Liver (tissue), 9 donors: ENCODE data around the gene SLC9A8. TPM values are rescaled to one million over a fixed set of nuclear protein-coding genes. Genes with fewer than 3 reads are reported as not detected.

Experiments
- DNase-seq: peaks from one replicate; pipeline ENCODE4 v3.0.0-alpha.2; 2017; ENCODE audit warnings: low spot score
- H3K27ac ChIP-seq, 2 donors: one replicate each; pipeline ENCODE4 v1.7.0; 2013; ENCODE audit warnings: inconsistent platforms in 2 of 2, low read length in 2 of 2, control low read depth in 1 of 2, low read depth in 1 of 2, mild to moderate bottlenecking in 1 of 2
- H3K27me3 ChIP-seq, 4 donors: one replicate each; pipeline versions ENCODE4 v1.6.1 to v1.7.0; 2013; ENCODE audit warnings: low read length in 3 of 4, inconsistent platforms in 1 of 4, mild to moderate bottlenecking in 1 of 4, moderate library complexity in 1 of 4; ENCODE audit not compliant: control insufficient read depth in 4 of 4, insufficient read depth in 4 of 4
- H3K36me3 ChIP-seq, 4 donors: one replicate each; pipeline versions ENCODE4 v1.6.1 to v1.7.0; 2013; ENCODE audit warnings: low read length in 3 of 4, mild to moderate bottlenecking in 3 of 4, low read depth in 1 of 4, moderate library complexity in 1 of 4; ENCODE audit not compliant: control insufficient read depth in 4 of 4, insufficient read depth in 3 of 4
- H3K4me1 ChIP-seq, 4 donors: one replicate each; pipeline versions ENCODE4 v1.6.1 to v1.7.0; 2013; ENCODE audit warnings: low read length in 3 of 4, mild to moderate bottlenecking in 3 of 4, moderate library complexity in 1 of 4; ENCODE audit not compliant: control insufficient read depth in 4 of 4, insufficient read depth in 4 of 4
- H3K4me3 ChIP-seq, 3 donors: one replicate each; pipeline versions ENCODE4 v1.6.1 to v1.7.0; 2013; ENCODE audit warnings: low read length in 3 of 3, control low read depth in 1 of 3, low read depth in 1 of 3, mild to moderate bottlenecking in 1 of 3
- H3K9ac ChIP-seq, 2 donors: one replicate each; pipeline ENCODE4 v1.7.0; 2013; ENCODE audit warnings: low read length in 2 of 2, mild to moderate bottlenecking in 2 of 2, moderate library complexity in 2 of 2, control low read depth in 1 of 2, low read depth in 1 of 2
- H3K9me3 ChIP-seq, 4 donors: one replicate each; pipeline versions ENCODE4 v1.6.1 to v1.7.0; 2013; ENCODE audit warnings: low read length in 3 of 4; ENCODE audit not compliant: control insufficient read depth in 4 of 4
- CTCF ChIP-seq: fragments of 150-350 bp; IDR thresholded peaks from 2 replicates; pipeline ENCODE4 v1.5.1; 2017; ENCODE audit warnings: improper control_type of control experiment, low read depth, low read length; ENCODE audit not compliant: missing input control
- EGR1 ChIP-seq, 2 donors: IDR thresholded peaks; 2 replicates each; pipeline ENCODE4 v1.6.1; 2016 to 2018; ENCODE audit warnings: antibody characterized with exemption in 2 of 2, low read depth in 2 of 2
- FOXA1 ChIP-seq: IDR thresholded peaks from 2 replicates; pipeline ENCODE4 v1.6.1; 2016; ENCODE audit warnings: antibody characterized with exemption
- FOXA2 ChIP-seq: IDR thresholded peaks from 2 replicates; pipeline ENCODE4 v1.6.1; 2016; ENCODE audit warnings: antibody characterized with exemption
- GABPA ChIP-seq, 2 donors: IDR thresholded peaks in 1 of 2; conservative IDR thresholded peaks in 1 of 2; 2 replicates each; pipeline ENCODE4 v1.6.1; 2016; ENCODE audit warnings: antibody characterized with exemption in 2 of 2, mild to moderate bottlenecking in 1 of 2, moderate library complexity in 1 of 2
- HNF4A ChIP-seq, 2 donors: conservative IDR thresholded peaks; 2 replicates each; pipeline ENCODE4 v1.6.1; 2016; ENCODE audit warnings: antibody characterized with exemption in 2 of 2, mild to moderate bottlenecking in 2 of 2
- HNF4G ChIP-seq: IDR thresholded peaks from 2 replicates; pipeline ENCODE4 v1.6.1; 2016; ENCODE audit warnings: antibody characterized with exemption
- JUND ChIP-seq, 2 donors: IDR thresholded peaks; 2 replicates each; pipeline ENCODE4 v1.6.1; 2016; ENCODE audit warnings: antibody characterized with exemption in 2 of 2
- MAX ChIP-seq: IDR thresholded peaks from 2 replicates; pipeline ENCODE4 v1.6.1; 2016; ENCODE audit warnings: antibody characterized with exemption
- NR2F2 ChIP-seq: IDR thresholded peaks from 2 replicates; pipeline ENCODE4 v1.6.1; 2016; ENCODE audit warnings: antibody characterized with exemption
- RAD21 ChIP-seq, 2 donors: IDR thresholded peaks; 2 replicates each; pipeline ENCODE4 v1.6.1; 2016; ENCODE audit warnings: antibody characterized with exemption in 2 of 2, mild to moderate bottlenecking in 2 of 2
- SP1 ChIP-seq: IDR thresholded peaks from 2 replicates; pipeline ENCODE4 v1.6.1; 2018; ENCODE audit warnings: antibody characterized with exemption, mild to moderate bottlenecking
- TAF1 ChIP-seq: conservative IDR thresholded peaks from 2 replicates; pipeline ENCODE4 v1.6.1; 2016; ENCODE audit warnings: antibody characterized with exemption, mild to moderate bottlenecking
- YY1 ChIP-seq: IDR thresholded peaks from 2 replicates; pipeline ENCODE4 v1.6.1; 2016; ENCODE audit warnings: antibody characterized with exemption, mild to moderate bottlenecking
- whole genome bisulfite sequencing: extraction: QIAGEN DNeasy Blood & Tissue Kit; methylation state at CpG from one replicate; pipeline ENCODE4 v1.1.7; 2013; 5-methylcytosine and 5-hydroxymethylcytosine counted together
- polyA plus RNA-seq, 2 donors: library from polyadenylated mRNA; stranded (reverse) in 1 of 2; unstranded in 1 of 2; fragments of 200-250 nt in 1 of 2; fragments of >200 nt in 1 of 2; fragmentation: Nextera tagmentation in 1 of 2; extraction: Ambion mirVana in 1 of 2; gene quantifications; one replicate each; pipeline versions ENCODE4 v1.2.1 to v1.2.3, GENCODE V29; 2013 to 2015
- total RNA-seq, 2 donors: library from RNA; depleted of rRNA; stranded (reverse); fragments of >200 nt; gene quantifications; one replicate each; pipeline ENCODE4 v1.2.3, GENCODE V29; 2014
- TF ChIP-seq, protein P1 (sequence below): IDR thresholded peaks from 2 replicates; pipeline ENCODE4 v1.6.1; 2016; ENCODE audit warnings: antibody characterized with exemption
- TF ChIP-seq, protein P2 (sequence below): IDR thresholded peaks from 2 replicates; pipeline ENCODE4 v1.6.1; 2016; ENCODE audit warnings: antibody characterized with exemption, mild to moderate bottlenecking
- TF ChIP-seq, protein P3 (sequence below): IDR thresholded peaks from 2 replicates; pipeline ENCODE4 v1.6.1; 2016; ENCODE audit warnings: antibody characterized with exemption
- donor health status: healthy.
- donor health status: healthy.
- donor health status: healthy.
- donor health status: healthy.
- donor health status: healthy.

SLC9A8 gene
- total and polyA plus RNA-seq, 4 donors, result 4.0 to 9.5 (median 8.6) TPM

- no peak for DNase-seq
- no peak overlapping the region for H3K9ac ChIP-seq
- H3K4me3 ChIP-seq, result no peak overlapping the region
- H3K27me3 ChIP-seq, result no peaks in the 10 kb centered on the region
- H3K27ac ChIP-seq, result no peak overlapping the region
- H3K36me3 ChIP-seq, result peaks cover 6 to 39% (median 21%) of the 10 kb centered on the region in 4 donors
- no peak for TF ChIP-seq CTCF
- TF ChIP-seq RAD21 (IDR thresholded peaks at IDR 0.05), result no peak
- TF ChIP-seq NR2F2, result no peak
- TF ChIP-seq YY1, result no peak
- no peak for TF ChIP-seq GABPA (IDR thresholded peaks at IDR 0.05 in 1 of 2, conservative IDR thresholded peaks at IDR 0.05 in 1 of 2)
- no peak for TF ChIP-seq FOXA2
- H3K4me1 ChIP-seq, result no peaks in the 10 kb centered on the region
- WGBS, result 84% methylated on average over 8 of the region's 8 CpGs
- no peaks in the 10 kb centered on the region for H3K9me3 ChIP-seq
Observed at GRCh38 chr20:49850463-49851230, 38.0 kb downstream of the SLC9A8 start.

- DNase-seq, result no peak
- 81% methylated on average over 3 of the region's 3 CpGs for WGBS
- H3K4me3 ChIP-seq, result no peak overlapping the region
- no peaks in the 10 kb centered on the region for H3K4me1 ChIP-seq
- H3K36me3 ChIP-seq, result peaks cover 7 to 42% (median 25%) of the 10 kb centered on the region in 4 donors
- H3K27me3 ChIP-seq, result no peaks in the 10 kb centered on the region
- no peaks in the 10 kb centered on the region for H3K9me3 ChIP-seq
- H3K27ac ChIP-seq, result no peak overlapping the region
- no peak for TF ChIP-seq EGR1 (IDR thresholded peaks at IDR 0.05; ENCODE audit: low read depth in 2 of 2)
- no peak for TF ChIP-seq CTCF
- TF ChIP-seq MAX, result no peak
- no peak for TF ChIP-seq GABPA (IDR thresholded peaks at IDR 0.05 in 1 of 2, conservative IDR thresholded peaks at IDR 0.05 in 1 of 2)
- no peak for TF ChIP-seq HNF4A (conservative IDR thresholded peaks at IDR 0.05)
- TF ChIP-seq YY1, result no peak
- TF ChIP-seq SP1, result no peak
- TF ChIP-seq, protein P1, sequence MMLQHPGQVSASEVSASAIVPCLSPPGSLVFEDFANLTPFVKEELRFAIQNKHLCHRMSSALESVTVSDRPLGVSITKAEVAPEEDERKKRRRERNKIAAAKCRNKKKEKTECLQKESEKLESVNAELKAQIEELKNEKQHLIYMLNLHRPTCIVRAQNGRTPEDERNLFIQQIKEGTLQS, result no peak
- TF ChIP-seq, protein P2, sequence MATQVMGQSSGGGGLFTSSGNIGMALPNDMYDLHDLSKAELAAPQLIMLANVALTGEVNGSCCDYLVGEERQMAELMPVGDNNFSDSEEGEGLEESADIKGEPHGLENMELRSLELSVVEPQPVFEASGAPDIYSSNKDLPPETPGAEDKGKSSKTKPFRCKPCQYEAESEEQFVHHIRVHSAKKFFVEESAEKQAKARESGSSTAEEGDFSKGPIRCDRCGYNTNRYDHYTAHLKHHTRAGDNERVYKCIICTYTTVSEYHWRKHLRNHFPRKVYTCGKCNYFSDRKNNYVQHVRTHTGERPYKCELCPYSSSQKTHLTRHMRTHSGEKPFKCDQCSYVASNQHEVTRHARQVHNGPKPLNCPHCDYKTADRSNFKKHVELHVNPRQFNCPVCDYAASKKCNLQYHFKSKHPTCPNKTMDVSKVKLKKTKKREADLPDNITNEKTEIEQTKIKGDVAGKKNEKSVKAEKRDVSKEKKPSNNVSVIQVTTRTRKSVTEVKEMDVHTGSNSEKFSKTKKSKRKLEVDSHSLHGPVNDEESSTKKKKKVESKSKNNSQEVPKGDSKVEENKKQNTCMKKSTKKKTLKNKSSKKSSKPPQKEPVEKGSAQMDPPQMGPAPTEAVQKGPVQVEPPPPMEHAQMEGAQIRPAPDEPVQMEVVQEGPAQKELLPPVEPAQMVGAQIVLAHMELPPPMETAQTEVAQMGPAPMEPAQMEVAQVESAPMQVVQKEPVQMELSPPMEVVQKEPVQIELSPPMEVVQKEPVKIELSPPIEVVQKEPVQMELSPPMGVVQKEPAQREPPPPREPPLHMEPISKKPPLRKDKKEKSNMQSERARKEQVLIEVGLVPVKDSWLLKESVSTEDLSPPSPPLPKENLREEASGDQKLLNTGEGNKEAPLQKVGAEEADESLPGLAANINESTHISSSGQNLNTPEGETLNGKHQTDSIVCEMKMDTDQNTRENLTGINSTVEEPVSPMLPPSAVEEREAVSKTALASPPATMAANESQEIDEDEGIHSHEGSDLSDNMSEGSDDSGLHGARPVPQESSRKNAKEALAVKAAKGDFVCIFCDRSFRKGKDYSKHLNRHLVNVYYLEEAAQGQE, result no peak
- TF ChIP-seq FOXA2, result no peak
- no peak for TF ChIP-seq TAF1
- no peak for TF ChIP-seq HNF4G
- TF ChIP-seq, protein P3, sequence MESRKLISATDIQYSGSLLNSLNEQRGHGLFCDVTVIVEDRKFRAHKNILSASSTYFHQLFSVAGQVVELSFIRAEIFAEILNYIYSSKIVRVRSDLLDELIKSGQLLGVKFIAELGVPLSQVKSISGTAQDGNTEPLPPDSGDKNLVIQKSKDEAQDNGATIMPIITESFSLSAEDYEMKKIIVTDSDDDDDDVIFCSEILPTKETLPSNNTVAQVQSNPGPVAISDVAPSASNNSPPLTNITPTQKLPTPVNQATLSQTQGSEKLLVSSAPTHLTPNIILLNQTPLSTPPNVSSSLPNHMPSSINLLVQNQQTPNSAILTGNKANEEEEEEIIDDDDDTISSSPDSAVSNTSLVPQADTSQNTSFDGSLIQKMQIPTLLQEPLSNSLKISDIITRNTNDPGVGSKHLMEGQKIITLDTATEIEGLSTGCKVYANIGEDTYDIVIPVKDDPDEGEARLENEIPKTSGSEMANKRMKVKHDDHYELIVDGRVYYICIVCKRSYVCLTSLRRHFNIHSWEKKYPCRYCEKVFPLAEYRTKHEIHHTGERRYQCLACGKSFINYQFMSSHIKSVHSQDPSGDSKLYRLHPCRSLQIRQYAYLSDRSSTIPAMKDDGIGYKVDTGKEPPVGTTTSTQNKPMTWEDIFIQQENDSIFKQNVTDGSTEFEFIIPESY, result no peak
- no peak for TF ChIP-seq FOXA1
- no peak for TF ChIP-seq JUND (IDR thresholded peaks at IDR 0.05)
- TF ChIP-seq RAD21 (IDR thresholded peaks at IDR 0.05), result no peak
- no peak for TF ChIP-seq NR2F2
- H3K9ac ChIP-seq, result no peak overlapping the region
Observed at GRCh38 chr20:49851231-49851705, 38.6 kb downstream of the SLC9A8 start.
